Activated B cell treated with CpG ODN at 0.5 μM for 24 hours (primary cell): ENCODE measurements around the gene ARL3. TPM values are rescaled to one million over a fixed set of nuclear protein-coding genes. Genes with fewer than 3 reads are reported as not detected.

Source experiments
- ATAC-seq: fragments of 200-7000 bp; cut with Tn5 transposase; one replicate; pipeline ENCODE4 v1.10.0; 2021; ENCODE audit warnings: low read depth, mild to moderate bottlenecking, moderate library complexity
- CTCF ChIA-PET: fragments of 350-600 bp; sonication (Branson Sonifier 250); formaldehyde crosslinking; loops from one replicate; lab custom pipeline; 2021; ENCODE audit warnings: antibody characterized with exemption; lab: Charles Lee
- POLR2A ChIA-PET: fragments of 350-600 bp; sonication (Branson Sonifier 250); formaldehyde crosslinking; loops from one replicate; lab custom pipeline; 2021; ENCODE audit warnings: antibody characterized with exemption; lab: Charles Lee
- DNase-seq: peaks from one replicate; pipeline ENCODE4 v3.0.0; 2022
- H3K27ac Mint-ChIP-seq: one replicate; pipeline ENCODE4 v1.8.0; 2020; ENCODE audit warnings: mixed read lengths
- H3K27me3 Mint-ChIP-seq: one replicate; pipeline ENCODE4 v1.8.0; 2021; ENCODE audit warnings: mixed read lengths
- H3K36me3 Mint-ChIP-seq: one replicate; pipeline ENCODE4 v1.8.0; 2021; ENCODE audit warnings: low read depth, mixed read lengths
- H3K4me1 Mint-ChIP-seq: one replicate; pipeline ENCODE4 v1.8.0; 2021; ENCODE audit warnings: mixed read lengths
- H3K4me3 Mint-ChIP-seq: one replicate; pipeline ENCODE4 v1.8.0; 2020; ENCODE audit warnings: mild to moderate bottlenecking, mixed read lengths
- H3K9me3 Mint-ChIP-seq: one replicate; pipeline ENCODE4 v1.8.0; 2020; ENCODE audit warnings: mixed read lengths
- CTCF ChIP-seq: fragments of 200-600 bp; IDR thresholded peaks from one replicate; pipeline ENCODE4 v1.8.0; 2022; ENCODE audit warnings: antibody characterized with exemption, mild to moderate bottlenecking
- intact Hi-C: fragments of 100-400 bp; cut with micrococcal nuclease; formaldehyde crosslinking; loops from one replicate; pipeline ENCODE4 v1.15.1; 2024
- total RNA-seq: library from RNA; stranded (reverse); gene quantifications from 2 replicates; pipeline ENCODE4 v1.2.3, GENCODE V29; 2022

The ARL3 gene
- total RNA-seq, 1 donor from 2014 or later: 5.1 TPM

GRCh38 chr10:102644066-102644645, 70.0 kb downstream of the ARL3 start, which contains the start of gene TRIM8:
Gene TRIM8, plus strand, starts transcription at chr10:102644479. Its CDS starts 139 bp downstream, at chr10:102644618.
- DNase-seq (peak; percentile 73), ATAC-seq (no peak)
- ChIA-PET CTCF (interaction anchor here (0.7 to 2.3 kb wide), 11 partner anchors 9 to 140 kb away, joined by 3 to 10 read pairs (median 3); partner anchors contain the start of genes ARL3, SFXN2 and SUFU), POLR2A (interaction anchor here (0.5 to 5.8 kb wide), 21 partner anchors 8 to 537 kb away, joined by 3 to 137 read pairs (median 5); partner anchors contain the start of genes ACTR1A, ARL3, GBF1 and NFKB2)
- Mint-ChIP-seq H3K4me3 (peak within 1 kb of the TSS; percentile 97), H3K36me3 (peaks cover 13% of the 10 kb centered on the region), H3K9me3 (no peaks in the 10 kb centered on the region), H3K27me3 (no peaks in the 10 kb centered on the region), H3K27ac (peak within 1 kb of the TSS; percentile 99), H3K4me1 (peaks cover 47% of the 10 kb centered on the region)
- intact Hi-C loops: loop anchor here (1.0 to 10.0 kb wide), 11 partner anchors 8 to 1647 kb away; partner anchors contain the start of genes CALHM3, GBF1, KAZALD1 and LZTS2
- TF ChIP-seq CTCF: no peak

GRCh38 chr10:102643336-102644065, 70.7 kb downstream of the ARL3 start:
- ChIA-PET CTCF (interaction anchor here (1.0 to 1.5 kb wide), 4 partner anchors 35 to 71 kb away, joined by 3 to 5 read pairs (median 4); partner anchors contain the start of genes ARL3 and SFXN2), POLR2A (interaction anchor here (0.5 to 5.8 kb wide), 18 partner anchors 8 to 1613 kb away, joined by 3 to 137 read pairs (median 12); partner anchors contain the start of genes ACTR1A, ARL3, NFKB2 and SFXN2)
- Mint-ChIP-seq H3K27ac (peak overlapping the region; percentile 95), H3K36me3 (peaks cover 13% of the 10 kb centered on the region), H3K4me1 (peaks cover 41% of the 10 kb centered on the region), H3K4me3 (peak overlapping the region; percentile 92), H3K9me3 (no peaks in the 10 kb centered on the region), H3K27me3 (no peaks in the 10 kb centered on the region)
- intact Hi-C loops: loop anchor here (1.0 to 10.0 kb wide), 12 partner anchors 9 to 1646 kb away; partner anchors contain the start of genes CALHM3, GBF1, KAZALD1 and LZTS2
- TF ChIP-seq CTCF: no peak
- no peak for ATAC-seq
- DNase-seq: peak; percentile 48

GRCh38 chr10:102642736-102643335, 71.4 kb downstream of the ARL3 start:
- no peak for TF ChIP-seq CTCF
- Mint-ChIP-seq H3K9me3 (no peaks in the 10 kb centered on the region), H3K4me3 (peak overlapping the region; percentile 92), H3K27ac (peak overlapping the region; percentile 95), H3K36me3 (peaks cover 13% of the 10 kb centered on the region), H3K27me3 (no peaks in the 10 kb centered on the region), H3K4me1 (peaks cover 34% of the 10 kb centered on the region)
- intact Hi-C loops: loop anchor here (1.0 to 10.0 kb wide), 11 partner anchors 71 to 1646 kb away; partner anchors contain the start of genes ARL3, CALHM3, GBF1 and KAZALD1
- DNase-seq: peak; percentile 54
- ChIA-PET POLR2A (interaction anchor here (0.6 to 5.8 kb wide), 19 partner anchors 9 to 1612 kb away, joined by 3 to 75 read pairs (median 5); partner anchors contain the start of genes ACTR1A, ARL3, CNNM2 and NFKB2), CTCF (interaction anchor here (0.8 kb wide), 1 partner anchor 427 kb away, joined by 3 read pairs; no protein-coding TSS in a partner anchor)
- ATAC-seq: no peak

- POLR2A ChIA-PET: interaction anchor here (0.6 to 5.8 kb wide), 27 partner anchors 9 to 1350 kb away, joined by 3 to 75 read pairs (median 5); partner anchors contain the start of genes ACTR1A, ARL3, CNNM2 and NFKB2
- peaks cover 13% of the 10 kb centered on the region for H3K36me3 Mint-ChIP-seq
- peak overlapping the region; percentile 88 for H3K4me3 Mint-ChIP-seq
- H3K27ac Mint-ChIP-seq: peak overlapping the region; percentile 96
- no peak for TF ChIP-seq CTCF
- no peaks in the 10 kb centered on the region for H3K9me3 Mint-ChIP-seq
- H3K27me3 Mint-ChIP-seq: no peaks in the 10 kb centered on the region
- DNase-seq (peak; percentile 88), ATAC-seq (peak; percentile 65)
- intact Hi-C loops: loop anchor here (1.0 to 10.0 kb wide), 11 partner anchors 72 to 1645 kb away; partner anchors contain the start of genes ARL3, CALHM3, GBF1 and KAZALD1
- CTCF ChIA-PET: interaction anchor here (0.6 to 1.0 kb wide), 3 partner anchors 67 to 428 kb away, joined by 3 to 5 read pairs (median 3); partner anchors contain the start of genes ARL3 and SFXN2
- H3K4me1 Mint-ChIP-seq: peaks cover 27% of the 10 kb centered on the region
Observed at GRCh38 chr10:102641880-102642735, 72.1 kb downstream of the ARL3 start.
